Spinal cord (tissue), 10 donors: ENCODE measurements around the gene BATF3. TPM values are rescaled to one million over a fixed set of nuclear protein-coding genes. Genes with fewer than 3 reads are reported as not detected.
"Not testable (repeated sequence)": the region's sequence is repeated elsewhere in the genome, so short reads cannot be mapped to it uniquely, and the experiment has no call there.

Experiments
- DNase-seq, 6 donors: peaks; one replicate each; pipeline versions ENCODE4 v3.0.0 to v3.0.0-alpha.2; 2013 to 2015; ENCODE audit warnings: low spot score in 6 of 6, low read depth in 4 of 6
- H3K27ac ChIP-seq: one replicate; pipeline ENCODE4 v1.5.1; 2013; ENCODE audit warnings: low read depth, low read length, control low read depth
- H3K27me3 ChIP-seq: one replicate; pipeline ENCODE4 v1.6.1; 2013; ENCODE audit warnings: low read length; ENCODE audit not compliant: control insufficient read depth, insufficient read depth
- H3K36me3 ChIP-seq: one replicate; pipeline ENCODE4 v1.6.1; 2013; ENCODE audit warnings: low read length; ENCODE audit not compliant: control insufficient read depth, insufficient read depth
- H3K4me1 ChIP-seq: one replicate; pipeline ENCODE4 v1.6.1; 2013; ENCODE audit warnings: low read length; ENCODE audit not compliant: control insufficient read depth, insufficient read depth
- H3K4me3 ChIP-seq: one replicate; pipeline ENCODE4 v1.5.1; 2013; ENCODE audit warnings: low read depth, low read length, control low read depth
- H3K9me3 ChIP-seq: one replicate; pipeline ENCODE4 v1.6.1; 2013; ENCODE audit warnings: low read length; ENCODE audit not compliant: control insufficient read depth, insufficient read depth
- WGBS: methylation state at CpG from one replicate; pipeline ENCODE4 v1.1.5; 2013; ENCODE audit warnings: missing lambda C conversion rate; ENCODE audit not compliant: insufficient coverage; 5-methylcytosine and 5-hydroxymethylcytosine counted together
- polyA plus RNA-seq, 2 donors: library from polyadenylated mRNA; unstranded; fragments of 120-200 nt; gene quantifications; one replicate each; pipeline ENCODE4 v1.2.1, GENCODE V29; 2013; ENCODE audit not compliant: insufficient read length in 2 of 2
- total RNA-seq, 2 donors: library from RNA; depleted of rRNA in 1 of 2; stranded (reverse); fragments of 120-200 nt in 1 of 2; fragments of >200 nt in 1 of 2; gene quantifications; one replicate each; pipeline versions ENCODE4 v1.2.3 to v1.2.4, GENCODE V29; 2013 to 2014
- donor health status: healthy.

BATF3 gene
- total and polyA plus RNA-seq, 4 donors, result 2.7 to 7.2 (median 3.5) TPM

DNA sequence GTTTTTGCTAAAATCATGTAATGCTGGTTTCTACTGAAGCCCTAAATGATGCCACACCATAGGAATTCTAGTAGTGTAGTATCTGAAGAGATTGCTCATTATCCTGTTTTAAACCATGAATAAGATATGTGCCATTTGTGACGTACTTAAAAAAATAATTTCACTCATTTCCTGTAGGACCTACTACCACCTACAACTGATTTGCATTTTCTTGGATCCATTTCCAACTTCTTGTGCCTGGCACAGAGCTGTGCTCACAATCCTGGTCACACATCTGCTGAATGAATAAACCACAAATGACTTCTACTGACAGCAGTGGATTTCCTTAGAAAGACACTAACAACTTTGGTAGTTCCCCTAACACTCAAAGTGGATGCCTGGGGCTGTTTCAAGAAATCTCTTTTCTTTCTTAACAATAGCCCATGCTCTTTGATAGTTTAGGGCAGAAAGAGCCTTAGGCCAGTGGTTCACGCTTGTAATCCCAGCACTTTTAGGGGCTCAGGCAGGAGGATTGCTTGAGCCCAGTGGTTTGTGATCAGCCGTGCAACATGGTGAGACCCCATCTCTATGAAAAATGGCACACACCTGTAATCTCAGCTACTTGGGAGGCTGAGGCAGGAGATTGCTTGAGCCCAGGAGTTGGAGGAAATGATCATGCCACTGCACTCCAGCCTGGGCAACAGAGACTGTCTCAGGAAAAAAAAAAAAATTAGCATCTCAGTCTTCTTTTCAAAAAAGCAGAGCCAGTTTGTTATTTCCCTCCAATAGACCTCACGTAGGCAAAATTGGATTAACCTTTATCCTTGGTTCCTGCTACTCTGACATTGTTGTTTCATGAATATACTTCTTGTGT, 13.0 kb upstream of the BATF3 start:
- no peaks in the 10 kb centered on the region for H3K9me3 ChIP-seq
- no peaks in the 10 kb centered on the region for H3K4me1 ChIP-seq
- H3K4me3 ChIP-seq, result no peak overlapping the region
- no peaks in the 10 kb centered on the region for H3K36me3 ChIP-seq
- 78% methylated on average over 3 of the region's 4 CpGs for WGBS
- H3K27me3 ChIP-seq, result no peaks in the 10 kb centered on the region
- no peak for DNase-seq
- H3K27ac ChIP-seq, result no peak overlapping the region

- DNase-seq, H3K9me3 ChIP-seq, H3K4me3 ChIP-seq, H3K36me3 ChIP-seq, H3K27ac ChIP-seq, H3K4me1 ChIP-seq, H3K27me3 ChIP-seq: not testable (repeated sequence)
- 100% methylated on average over 2 of the region's 8 CpGs for WGBS
Observed at GRCh38 chr1:212711974-212712373, 12.3 kb upstream of the BATF3 start.

DNA sequence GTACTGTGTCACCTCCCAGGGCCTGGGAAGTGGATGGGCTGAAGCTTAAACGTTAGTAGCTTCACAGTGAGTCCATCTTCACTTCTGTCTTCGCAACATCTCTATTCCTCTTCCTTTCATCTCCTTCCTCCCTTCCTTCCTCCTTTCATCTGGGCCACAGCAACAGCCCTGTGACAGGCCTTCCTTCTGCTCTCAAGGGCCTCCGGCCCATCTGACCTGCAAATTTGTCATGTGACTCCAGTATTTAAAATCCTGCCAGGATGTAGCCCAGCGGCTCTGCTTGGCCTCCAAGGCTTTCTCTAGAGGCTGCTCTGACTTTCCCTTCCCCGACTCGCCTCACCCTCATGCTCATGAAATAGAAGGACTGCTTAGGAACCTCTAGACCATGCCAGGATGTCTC, 10.9 kb upstream of the BATF3 start:
- Histone ChIP-seq H3K4me1 (no peaks in the 10 kb centered on the region), H3K9me3 (no peaks in the 10 kb centered on the region)

DNA sequence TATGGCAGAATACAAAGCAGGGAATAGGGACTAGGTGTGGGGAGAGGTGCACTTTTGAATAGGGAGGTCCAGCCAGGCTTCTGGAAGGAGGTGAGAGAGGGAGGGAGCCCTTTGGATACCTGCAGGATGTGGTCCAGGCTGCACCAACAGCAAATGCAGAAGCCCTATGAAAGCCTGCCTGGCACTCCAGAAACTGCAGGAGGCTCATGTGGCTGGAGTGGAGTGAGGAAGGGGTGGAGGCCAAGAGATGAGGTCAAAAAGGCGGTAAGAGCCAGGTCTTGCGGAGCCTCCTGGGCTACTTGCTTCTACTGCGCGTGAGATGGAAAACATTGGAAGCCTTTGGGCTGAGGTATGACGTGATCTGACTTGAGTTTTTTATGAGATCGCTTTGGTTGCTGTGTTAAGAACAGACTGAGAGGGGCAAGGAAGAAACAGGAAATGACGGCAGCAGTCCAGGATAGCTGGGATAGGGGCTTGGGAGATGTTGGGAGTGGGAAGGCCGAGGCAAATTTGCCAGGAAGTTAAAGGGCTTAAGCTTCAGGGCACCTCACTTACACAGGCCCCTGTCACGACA, 4.4 kb upstream of the BATF3 start:
- 78% methylated on average over 8 of the region's 9 CpGs for WGBS
- DNase-seq, result no peak
- Histone ChIP-seq H3K27ac (no peak overlapping the region), H3K36me3 (no peaks in the 10 kb centered on the region), H3K4me3 (no peak overlapping the region), H3K4me1 (peaks cover 17% of the 10 kb centered on the region), H3K9me3 (no peaks in the 10 kb centered on the region), H3K27me3 (peaks cover 21% of the 10 kb centered on the region)

More for the DNA sequence above, 10.9 kb upstream of the BATF3 start:
- no peaks in the 10 kb centered on the region for H3K27me3 ChIP-seq
- WGBS, result 85% methylated on average over 6 of the region's 6 CpGs
- H3K36me3 ChIP-seq, result no peaks in the 10 kb centered on the region
- no peak overlapping the region for H3K4me3 ChIP-seq
- DNase-seq, result no peak
- no peak overlapping the region for H3K27ac ChIP-seq

GRCh38 chr1:212702672-212703071, 3.0 kb upstream of the BATF3 start:
- Histone ChIP-seq H3K4me3 (no peak overlapping the region), H3K36me3 (no peaks in the 10 kb centered on the region), H3K9me3 (no peaks in the 10 kb centered on the region), H3K27me3 (peaks cover 35% of the 10 kb centered on the region), H3K27ac (no peak overlapping the region), H3K4me1 (peaks cover 24% of the 10 kb centered on the region)
- DNase-seq, result no peak
- WGBS, result no CpG with 5 or more reads among the region's 1 CpG

GRCh38 chr1:212701910-212702309, 2.3 kb upstream of the BATF3 start:
- Histone ChIP-seq H3K36me3 (no peaks in the 10 kb centered on the region), H3K4me1 (peaks cover 24% of the 10 kb centered on the region), H3K9me3 (no peaks in the 10 kb centered on the region), H3K27ac (no peak overlapping the region), H3K4me3 (no peak overlapping the region), H3K27me3 (peaks cover 43% of the 10 kb centered on the region)
- DNase-seq, result no peak
- no CpG with 5 or more reads among the region's 1 CpG for WGBS

DNA sequence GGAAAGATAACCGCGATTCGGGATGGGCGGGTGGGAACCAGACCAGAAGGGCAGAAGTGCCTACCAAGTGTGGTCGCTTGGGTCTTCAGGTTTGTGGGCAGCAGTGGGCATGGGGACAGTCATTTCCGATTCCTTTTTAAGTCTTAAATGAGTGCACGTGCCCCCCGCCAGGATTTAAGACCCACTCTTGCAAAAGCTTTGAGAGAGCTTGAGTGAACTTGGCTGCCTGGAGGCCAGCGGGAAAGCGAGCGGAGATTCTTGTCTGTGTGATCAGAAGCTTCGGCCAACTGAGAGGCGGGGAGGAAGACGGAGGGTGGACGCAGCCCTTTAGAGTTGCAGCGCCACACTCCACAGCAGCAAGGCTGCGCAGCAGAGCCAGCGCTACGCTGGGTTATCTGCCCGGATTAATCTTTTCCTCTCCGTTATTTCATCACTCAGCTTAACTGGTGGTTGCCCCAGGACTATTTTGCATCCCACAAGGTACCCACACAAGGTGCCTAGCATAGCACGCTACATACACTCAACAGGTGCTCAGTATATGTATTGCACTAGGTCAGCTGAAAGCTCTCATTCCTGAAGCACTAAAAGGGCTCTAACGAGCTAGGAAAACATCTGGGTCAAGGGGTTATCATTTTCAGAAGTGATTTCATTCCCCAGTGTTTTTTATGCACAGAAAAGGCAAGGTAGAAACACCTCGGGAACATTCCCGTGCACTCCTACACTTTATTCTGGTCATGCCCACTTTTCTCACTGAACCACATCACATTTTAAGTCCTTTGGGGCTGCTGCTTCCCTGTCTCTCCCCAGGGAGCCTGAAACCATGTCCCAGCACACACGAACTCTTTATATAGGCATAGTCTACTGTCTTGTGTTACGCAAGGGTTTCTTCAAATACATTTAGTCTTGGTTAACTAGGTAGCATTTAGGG, 1.5 kb upstream of the BATF3 start:
- H3K4me1 ChIP-seq, result peaks cover 24% of the 10 kb centered on the region
- 6% methylated on average over 24 of the region's 27 CpGs for WGBS
- peaks cover 50% of the 10 kb centered on the region for H3K27me3 ChIP-seq
- no peak overlapping the region for H3K27ac ChIP-seq
- no peaks in the 10 kb centered on the region for H3K36me3 ChIP-seq
- peak in 2 of 6 donors; percentile 67 to 72 for DNase-seq
- peak overlapping the region; percentile 47 for H3K4me3 ChIP-seq
- H3K9me3 ChIP-seq, result no peaks in the 10 kb centered on the region

DNA sequence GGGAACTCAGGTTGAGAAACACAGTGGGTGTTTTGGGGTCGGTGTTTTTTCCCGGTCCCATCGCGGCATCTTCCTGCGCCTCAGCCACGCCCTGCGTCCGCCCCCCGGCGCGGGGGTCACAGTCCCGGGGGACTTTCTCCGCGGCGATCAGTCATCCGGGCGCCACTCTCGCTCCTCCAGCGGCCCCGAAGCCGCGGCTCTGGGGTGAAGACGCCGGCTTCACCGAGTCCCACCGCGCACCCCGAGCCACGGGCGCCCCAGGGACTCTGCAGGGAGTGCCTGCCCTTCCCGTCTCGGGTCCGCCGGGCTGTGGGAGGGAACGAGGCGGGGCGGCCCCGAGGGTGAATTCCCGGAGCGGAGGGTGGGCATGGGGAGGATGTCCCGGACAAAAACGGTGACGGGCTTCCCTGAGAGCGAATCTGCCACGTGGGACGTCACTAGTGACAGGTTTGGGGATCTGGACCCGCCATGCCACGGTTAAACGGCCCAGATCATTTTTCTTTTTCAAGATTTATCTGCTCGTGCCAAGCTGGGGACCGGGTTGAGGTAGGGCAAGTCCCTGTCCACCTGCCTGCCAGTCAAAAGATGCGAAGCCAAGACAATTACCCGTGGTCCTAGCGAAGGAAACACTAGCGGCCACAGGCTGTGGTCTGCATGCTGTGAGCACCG, 717 bp upstream of the BATF3 start:
- Histone ChIP-seq H3K27me3 (peaks cover 56% of the 10 kb centered on the region), H3K4me1 (peaks cover 24% of the 10 kb centered on the region), H3K4me3 (peak overlapping the region; percentile 47), H3K27ac (no peak overlapping the region), H3K36me3 (no peaks in the 10 kb centered on the region), H3K9me3 (no peaks in the 10 kb centered on the region)
- WGBS, result under 1% methylated on average over 56 of the region's 56 CpGs
- DNase-seq, result peak in 2 of 6 donors; percentile 45 to 49

GRCh38 chr1:212699104-212699624, 476 bp downstream of the BATF3 start:
- peaks cover 24% of the 10 kb centered on the region for H3K4me1 ChIP-seq
- no peak overlapping the region for H3K27ac ChIP-seq
- WGBS, result under 1% methylated on average over 42 of the region's 42 CpGs
- H3K36me3 ChIP-seq, result no peaks in the 10 kb centered on the region
- H3K27me3 ChIP-seq, result peaks cover 56% of the 10 kb centered on the region
- peak in 2 of 6 donors; percentile 14 to 34 for DNase-seq
- peak overlapping the region; percentile 24 for H3K4me3 ChIP-seq
- H3K9me3 ChIP-seq, result no peaks in the 10 kb centered on the region
